OCI-LY1 (cell line): ENCODE data around the gene ZNF804B.

Experiments
- H2AFZ ChIP-seq: fragments of 200-600 bp; sonication (generic), shearing (Covaris generic); 2 replicates; pipeline ENCODE4 v1.6.0; 2014; ENCODE audit warnings: antibody characterized with exemption, mild to moderate bottlenecking, low read length
- H3F3A ChIP-seq: fragments of 200-600 bp; sonication (generic), shearing (Covaris generic); 2 replicates; pipeline ENCODE4 v1.6.0; 2014; ENCODE audit warnings: mild to moderate bottlenecking, antibody characterized with exemption, low read length, moderate library complexity; ENCODE audit not compliant: insufficient read depth
- H3K27ac ChIP-seq: fragments of 200-600 bp; sonication (generic); 2 replicates; pipeline ENCODE4 v1.5.1; 2014; ENCODE audit warnings: low read length, mixed run types, mild to moderate bottlenecking, low read depth; ENCODE audit not compliant: poor library complexity, severe bottlenecking
- H3K27me3 ChIP-seq: fragments of 200-600 bp; sonication (generic); 2 replicates; pipeline ENCODE4 v1.6.0; 2014; ENCODE audit warnings: antibody characterized with exemption, mild to moderate bottlenecking, low read length, moderate library complexity; ENCODE audit not compliant: insufficient read depth
- H3K36me3 ChIP-seq: fragments of 200-600 bp; sonication (generic); 2 replicates; pipeline ENCODE4 v1.6.1; 2014; ENCODE audit warnings: mild to moderate bottlenecking, antibody characterized with exemption, low read length, moderate library complexity, mixed read lengths; ENCODE audit not compliant: insufficient read depth
- H3K4me1 ChIP-seq: fragments of 200-600 bp; sonication (generic); 2 replicates; pipeline ENCODE4 v1.5.1; 2014; ENCODE audit warnings: mild to moderate bottlenecking, low read length, moderate library complexity; ENCODE audit not compliant: insufficient read depth, severe bottlenecking
- H3K4me2 ChIP-seq: fragments of 200-600 bp; sonication (generic), shearing (Covaris generic); 2 replicates; pipeline ENCODE4 v1.6.1; 2014; ENCODE audit warnings: low read length
- H3K4me3 ChIP-seq: fragments of 200-600 bp; sonication (generic); 2 replicates; pipeline ENCODE4 v1.5.1; 2014; ENCODE audit warnings: low read length, low read depth, mild to moderate bottlenecking, mixed read lengths; ENCODE audit not compliant: poor library complexity, severe bottlenecking
- H3K79me2 ChIP-seq: fragments of 200-600 bp; shearing (Covaris generic); 2 replicates; pipeline ENCODE4 v1.6.1; 2016; ENCODE audit warnings: mixed run types, low read length, mixed read lengths; ENCODE audit not compliant: insufficient read depth
- H3K9ac ChIP-seq: fragments of 200-600 bp; sonication (generic), shearing (Covaris generic); 2 replicates; pipeline ENCODE4 v1.6.1; 2014; ENCODE audit warnings: mild to moderate bottlenecking, low read length, mixed read lengths
- H3K9me2 ChIP-seq: fragments of 200-600 bp; sonication (generic), shearing (Covaris generic); 2 replicates; pipeline ENCODE4 v1.6.1; 2014; ENCODE audit warnings: low read depth, mild to moderate bottlenecking, low read length, mixed read lengths
- H3K9me3 ChIP-seq: fragments of 200-600 bp; shearing (Covaris generic); 2 replicates; pipeline ENCODE4 v1.6.1; 2014; ENCODE audit warnings: low read length, mixed read lengths
- H4K20me1 ChIP-seq: fragments of 200-600 bp; sonication (generic), shearing (Covaris generic); 2 replicates; pipeline ENCODE4 v1.6.0; 2016; ENCODE audit warnings: mild to moderate bottlenecking, low read length; ENCODE audit not compliant: insufficient read depth
- CTCF ChIP-seq: fragments of 200-600 bp; sonication (generic), shearing (Covaris generic); IDR thresholded peaks from 2 replicates; pipeline ENCODE4 v1.5.1; 2017; ENCODE audit warnings: mild to moderate bottlenecking, antibody characterized with exemption, low read length, moderate library complexity, mixed read lengths
- EZH2 ChIP-seq: fragments of 200-600 bp; sonication (generic), shearing (Covaris generic); IDR thresholded peaks from 2 replicates; pipeline ENCODE4 v1.8.0; 2017; ENCODE audit warnings: borderline replicate concordance, mixed run types, mild to moderate bottlenecking, antibody characterized with exemption, low read length, moderate library complexity, mixed read lengths

The ZNF804B gene

GRCh38 chr7:88922944-88923343 lies 163.4 kb downstream of the ZNF804B start:
- H3K36me3 ChIP-seq = no peaks in the 10 kb centered on the region
- H3K4me3 ChIP-seq = no peak overlapping the region
- no peak overlapping the region for H3K9ac ChIP-seq
- no peaks in the 10 kb centered on the region for H3K79me2 ChIP-seq
- H3K27ac ChIP-seq = no peak overlapping the region
- H3K4me2 ChIP-seq = no peak overlapping the region
- no peaks in the 10 kb centered on the region for H3F3A ChIP-seq
- no peak overlapping the region for H2AFZ ChIP-seq
- no peaks in the 10 kb centered on the region for H3K9me3 ChIP-seq
- H3K4me1 ChIP-seq = no peaks in the 10 kb centered on the region
- H3K27me3 ChIP-seq = no peaks in the 10 kb centered on the region
- TF ChIP-seq CTCF = no peak
- no peak for TF ChIP-seq EZH2
- no peaks in the 10 kb centered on the region for H3K9me2 ChIP-seq
- no peaks in the 10 kb centered on the region for H4K20me1 ChIP-seq

GRCh38 chr7:88928276-88928675 lies 168.8 kb downstream of the ZNF804B start:
- Histone ChIP-seq H3F3A (no peaks in the 10 kb centered on the region), H3K9me3 (no peaks in the 10 kb centered on the region), H3K27me3 (no peaks in the 10 kb centered on the region), H3K27ac (no peak overlapping the region), H2AFZ (no peak overlapping the region), H3K9ac (no peak overlapping the region), H3K79me2 (no peaks in the 10 kb centered on the region), H4K20me1 (0 out of 2 replicates have a peak, but pooled peaks cover 2% of the 10 kb centered on the region), H3K4me1 (no peaks in the 10 kb centered on the region), H3K4me3 (no peak overlapping the region), H3K9me2 (no peaks in the 10 kb centered on the region), H3K36me3 (no peaks in the 10 kb centered on the region), H3K4me2 (no peak overlapping the region)
- TF ChIP-seq EZH2 (no peak), CTCF (no peak)

GRCh38 chr7:88929719-88930118 lies 170.2 kb downstream of the ZNF804B start:
- no peak overlapping the region for H3K4me2 ChIP-seq
- H4K20me1 ChIP-seq = 0 out of 2 replicates have a peak, but pooled peaks cover 2% of the 10 kb centered on the region
- H3K9me3 ChIP-seq = no peaks in the 10 kb centered on the region
- no peaks in the 10 kb centered on the region for H3K36me3 ChIP-seq
- no peaks in the 10 kb centered on the region for H3K79me2 ChIP-seq
- no peaks in the 10 kb centered on the region for H3F3A ChIP-seq
- no peak overlapping the region for H3K9ac ChIP-seq
- H3K4me1 ChIP-seq = no peaks in the 10 kb centered on the region
- H2AFZ ChIP-seq = no peak overlapping the region
- no peak overlapping the region for H3K4me3 ChIP-seq
- H3K9me2 ChIP-seq = no peaks in the 10 kb centered on the region
- no peak overlapping the region for H3K27ac ChIP-seq
- H3K27me3 ChIP-seq = no peaks in the 10 kb centered on the region
- TF ChIP-seq EZH2 (no peak), CTCF (no peak)
